ENCODE data around the gene YTHDF1. TPM values are rescaled to one million over a fixed set of nuclear protein-coding genes. Genes with fewer than 3 reads are reported as not detected.
"Not testable (repeated sequence)": the region's sequence is repeated elsewhere in the genome, so short reads cannot be mapped to it uniquely, and the experiment has no call there.

YTHDF1 gene
- total RNA-seq, 2 experiments from 2014 or later = 38.0 to 41.2 TPM

DNA sequence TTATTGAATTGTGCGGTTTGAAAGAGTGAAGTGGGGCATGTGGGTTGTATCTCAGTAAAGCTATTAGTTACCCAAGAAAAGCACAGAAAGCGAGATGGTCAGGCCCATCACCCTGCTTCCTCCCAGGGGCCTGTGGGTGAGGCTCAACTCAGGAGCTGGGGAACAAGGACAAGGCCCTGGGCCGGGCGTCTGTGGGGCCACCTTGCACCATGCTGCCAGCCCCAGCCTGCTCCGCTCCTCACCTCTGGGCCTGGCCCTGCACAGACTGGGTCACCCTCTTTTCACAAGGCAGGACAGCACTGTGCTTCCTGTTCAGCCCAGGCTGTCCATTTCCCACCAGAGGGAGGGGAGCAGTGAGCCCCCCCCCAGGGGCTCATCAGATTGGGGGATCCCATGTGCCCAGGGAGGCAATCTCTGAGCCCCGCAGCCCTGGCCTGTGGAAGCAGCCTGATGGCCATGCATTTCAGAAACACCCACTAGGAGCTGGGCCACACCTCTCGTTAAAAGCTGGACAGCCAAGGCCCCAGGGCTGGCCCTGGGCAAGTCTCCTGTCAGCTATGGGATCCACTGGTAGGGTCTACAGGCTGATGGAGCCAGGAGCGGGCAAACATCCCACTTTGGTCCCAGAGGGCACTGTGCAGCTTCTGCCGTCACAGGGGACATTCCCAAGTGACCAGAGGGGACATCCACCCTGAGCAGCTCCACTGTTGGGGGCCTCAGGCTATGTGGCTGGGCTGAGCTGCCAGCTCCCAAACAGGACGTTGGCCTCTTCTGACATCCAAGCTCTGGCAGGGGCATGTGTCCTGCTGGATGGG, 55.9 kb downstream of the YTHDF1 start:
- no peak overlapping the region for H3K4me3 Mint-ChIP-seq
- no peaks in the 10 kb centered on the region for H3K36me3 Mint-ChIP-seq
- H3K27ac Mint-ChIP-seq = no peak overlapping the region
- H3K9me3 Mint-ChIP-seq = no peaks in the 10 kb centered on the region
- peaks cover 2% of the 10 kb centered on the region for H3K4me1 Mint-ChIP-seq
- POLR2A ChIA-PET = no interaction called here
- no peaks in the 10 kb centered on the region for H3K27me3 Mint-ChIP-seq
- DNase-seq (peak; percentile 12), ATAC-seq (ENCODE audit: low read depth) (no peak)

DNA sequence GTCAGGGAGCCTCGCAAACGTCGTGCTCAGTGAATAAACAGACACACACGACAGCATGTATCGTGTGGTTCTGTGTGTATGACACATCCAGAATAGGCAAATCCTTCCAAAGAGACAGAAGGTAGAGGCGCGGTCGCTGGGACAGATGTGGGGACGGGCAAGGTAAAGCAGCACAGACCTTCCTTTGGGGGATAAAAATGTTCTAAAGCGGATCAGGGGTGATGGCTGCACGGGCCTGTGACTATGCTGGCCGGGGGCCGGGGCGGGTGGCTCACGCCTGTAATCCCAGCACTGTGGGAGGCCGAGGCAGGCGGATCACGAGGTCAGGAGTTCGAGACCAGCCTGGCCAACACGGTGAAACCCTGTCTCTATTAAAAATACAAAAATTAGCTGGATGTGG, 56.7 kb downstream of the YTHDF1 start:
- DNase-seq = peak; percentile 4
- H3K27me3 Mint-ChIP-seq; H3K9me3 Mint-ChIP-seq; POLR2A ChIA-PET; H3K27ac Mint-ChIP-seq; ATAC-seq (ENCODE audit: low read depth); H3K36me3 Mint-ChIP-seq; H3K4me3 Mint-ChIP-seq; H3K4me1 Mint-ChIP-seq: not testable (repeated sequence)

DNA sequence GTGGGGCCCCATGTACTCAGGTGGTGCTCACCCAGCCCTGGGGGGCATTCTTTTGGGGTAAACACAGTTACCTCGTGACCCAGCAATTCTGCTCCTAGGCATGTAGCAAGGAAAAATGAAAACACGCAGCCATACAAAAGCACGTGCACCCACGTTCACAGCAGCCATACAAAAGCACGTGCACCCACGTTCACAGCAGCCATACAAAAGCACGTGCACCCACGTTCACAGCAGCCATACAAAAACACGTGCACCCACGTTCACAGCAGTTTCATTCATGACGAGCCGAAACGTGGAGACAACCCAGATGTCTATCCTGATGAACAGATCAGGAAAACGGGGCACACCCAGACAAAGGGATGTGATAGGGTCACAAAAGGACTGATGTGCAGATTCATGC, 57.1 kb downstream of the YTHDF1 start:
- no peaks in the 10 kb centered on the region for H3K9me3 Mint-ChIP-seq
- H3K27me3 Mint-ChIP-seq = peaks cover 2% of the 10 kb centered on the region
- no peaks in the 10 kb centered on the region for H3K36me3 Mint-ChIP-seq
- POLR2A ChIA-PET = no interaction called here
- DNase-seq (peak; percentile 17), ATAC-seq (ENCODE audit: low read depth) (no peak)
- H3K4me1 Mint-ChIP-seq = peaks cover 2% of the 10 kb centered on the region
- no peak overlapping the region for H3K27ac Mint-ChIP-seq
- H3K4me3 Mint-ChIP-seq = no peak overlapping the region

DNA sequence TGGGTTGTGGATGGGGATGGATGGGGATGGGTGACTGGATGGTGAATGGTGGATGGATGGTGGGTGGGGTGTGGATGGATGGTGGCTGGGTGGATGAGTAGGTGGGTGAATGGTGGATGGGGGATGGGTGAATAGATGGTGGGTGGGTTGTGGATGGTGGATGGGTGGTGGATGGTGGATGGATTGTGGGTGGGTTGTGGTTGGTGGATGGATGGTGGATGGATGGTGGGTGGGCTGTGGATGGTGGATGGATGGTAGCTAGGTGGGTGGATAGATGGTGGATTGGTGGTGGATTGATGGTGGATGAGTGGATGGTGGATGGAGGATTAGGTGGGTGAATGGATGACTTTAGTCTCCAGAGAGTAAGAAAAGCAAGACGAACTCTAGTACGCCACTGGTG, 57.6 kb downstream of the YTHDF1 start:
- Mint-ChIP-seq H3K4me3 (no peak overlapping the region), H3K27me3 (peaks cover 7% of the 10 kb centered on the region), H3K27ac (no peak overlapping the region), H3K36me3 (no peaks in the 10 kb centered on the region), H3K4me1 (peaks cover 2% of the 10 kb centered on the region), H3K9me3 (no peaks in the 10 kb centered on the region)
- POLR2A ChIA-PET = no interaction called here
- DNase-seq = no peak
- ATAC-seq (ENCODE audit: low read depth) = no peak

DNA sequence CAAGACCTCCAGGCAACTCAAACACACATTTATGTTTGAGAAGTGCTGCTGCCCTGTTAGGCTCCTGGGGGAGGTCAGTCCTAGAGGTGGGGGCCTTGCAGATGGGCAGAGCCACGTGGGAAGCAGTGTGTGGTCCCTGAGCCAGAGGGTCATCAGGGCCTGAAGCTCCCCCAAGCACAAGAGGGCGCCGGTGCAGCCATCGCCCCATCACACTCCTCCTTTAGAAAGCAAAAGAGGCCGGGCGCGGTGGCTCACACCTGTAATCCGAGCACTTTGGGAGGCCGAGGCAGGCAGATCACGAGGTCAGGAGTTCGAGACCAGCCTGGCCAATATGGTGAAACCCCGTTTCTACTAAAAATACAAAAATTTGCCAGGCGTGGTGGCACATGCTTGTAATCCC, 58.5 kb downstream of the YTHDF1 start:
- POLR2A ChIA-PET; H3K27ac Mint-ChIP-seq; H3K4me3 Mint-ChIP-seq; H3K27me3 Mint-ChIP-seq; ATAC-seq (ENCODE audit: low read depth); H3K4me1 Mint-ChIP-seq; H3K36me3 Mint-ChIP-seq; H3K9me3 Mint-ChIP-seq: not testable (repeated sequence)
- DNase-seq = peak; percentile 18

DNA sequence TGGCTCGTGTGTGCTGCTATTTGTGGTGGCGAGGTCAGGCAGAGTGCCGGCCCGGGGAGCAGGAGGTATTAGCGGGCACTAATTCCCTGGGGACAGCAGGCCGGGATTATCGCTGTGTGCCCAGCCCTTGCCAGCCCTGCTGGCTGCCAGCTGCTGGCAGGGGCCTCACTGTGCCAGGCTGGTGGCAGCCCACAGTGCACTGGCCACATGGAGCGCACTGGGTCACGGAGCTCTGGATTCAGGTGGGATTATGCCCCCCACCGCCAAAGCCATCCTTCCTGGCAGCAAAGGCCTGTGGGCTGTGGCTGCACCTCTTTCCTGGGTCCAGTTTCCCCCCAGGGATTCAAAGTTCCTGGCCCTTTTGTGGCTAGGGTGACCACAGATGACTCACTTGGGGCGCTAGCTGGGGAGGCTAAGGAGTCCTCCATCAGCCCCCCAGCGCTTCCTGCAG, 59.7 kb downstream of the YTHDF1 start:
- ATAC-seq (ENCODE audit: low read depth) (no peak), DNase-seq (peak; percentile 11)
- no peaks in the 10 kb centered on the region for H3K9me3 Mint-ChIP-seq
- POLR2A ChIA-PET = no interaction called here
- H3K4me3 Mint-ChIP-seq = no peak overlapping the region
- no peaks in the 10 kb centered on the region for H3K36me3 Mint-ChIP-seq
- peaks cover 7% of the 10 kb centered on the region for H3K27me3 Mint-ChIP-seq
- no peaks in the 10 kb centered on the region for H3K4me1 Mint-ChIP-seq
- no peak overlapping the region for H3K27ac Mint-ChIP-seq

DNA sequence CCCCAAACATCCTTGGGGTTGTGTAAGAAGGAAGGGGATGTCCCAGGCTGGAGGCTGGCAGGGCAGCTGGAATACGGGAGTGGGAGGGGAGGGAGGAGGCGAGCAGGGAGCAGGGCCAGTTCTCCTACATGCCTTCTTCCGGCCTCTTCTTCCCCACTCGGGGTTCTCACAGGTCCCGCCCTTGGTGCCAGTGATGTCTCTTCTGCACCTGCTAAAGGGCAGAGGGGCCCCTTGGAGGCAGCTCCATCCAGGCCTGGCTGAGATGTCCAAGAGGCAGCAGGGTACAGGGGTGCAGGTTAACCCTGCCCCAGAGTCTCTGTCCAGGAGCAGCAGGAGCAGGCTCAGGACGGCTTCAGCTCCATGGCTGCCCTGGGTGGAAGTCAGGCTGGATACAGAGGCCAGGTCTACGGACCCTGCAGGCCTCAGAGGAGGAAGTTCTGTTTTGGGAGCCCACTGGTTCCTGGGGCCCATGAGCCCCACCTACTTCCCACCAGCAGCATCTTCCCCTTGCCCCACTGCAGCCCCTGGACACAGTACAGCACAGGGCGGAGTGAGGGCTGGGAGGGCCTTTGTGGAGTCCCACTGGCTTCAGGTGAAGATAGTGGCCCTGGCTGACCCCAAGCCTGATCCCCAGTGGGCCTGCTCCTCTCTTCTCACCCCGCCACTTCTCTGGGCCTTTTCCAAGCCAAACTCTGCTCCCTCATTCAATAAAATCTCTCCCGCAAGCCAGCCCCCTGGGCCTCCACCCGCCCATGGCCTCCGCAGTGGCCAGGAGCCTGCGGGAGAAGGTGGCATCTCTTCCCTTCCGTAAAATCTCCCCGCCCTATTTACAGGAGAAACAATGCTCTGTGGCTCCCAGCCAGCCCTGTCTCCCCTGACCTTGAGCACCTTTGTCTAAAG, 60.4 kb downstream of the YTHDF1 start:
- ATAC-seq (ENCODE audit: low read depth) = no peak
- no peaks in the 10 kb centered on the region for H3K4me1 Mint-ChIP-seq
- no peaks in the 10 kb centered on the region for H3K9me3 Mint-ChIP-seq
- no peak overlapping the region for H3K27ac Mint-ChIP-seq
- no peak overlapping the region for H3K4me3 Mint-ChIP-seq
- DNase-seq = peak; percentile 15
- H3K36me3 Mint-ChIP-seq = no peaks in the 10 kb centered on the region
- H3K27me3 Mint-ChIP-seq = peaks cover 7% of the 10 kb centered on the region
- POLR2A ChIA-PET = no interaction called here

DNA sequence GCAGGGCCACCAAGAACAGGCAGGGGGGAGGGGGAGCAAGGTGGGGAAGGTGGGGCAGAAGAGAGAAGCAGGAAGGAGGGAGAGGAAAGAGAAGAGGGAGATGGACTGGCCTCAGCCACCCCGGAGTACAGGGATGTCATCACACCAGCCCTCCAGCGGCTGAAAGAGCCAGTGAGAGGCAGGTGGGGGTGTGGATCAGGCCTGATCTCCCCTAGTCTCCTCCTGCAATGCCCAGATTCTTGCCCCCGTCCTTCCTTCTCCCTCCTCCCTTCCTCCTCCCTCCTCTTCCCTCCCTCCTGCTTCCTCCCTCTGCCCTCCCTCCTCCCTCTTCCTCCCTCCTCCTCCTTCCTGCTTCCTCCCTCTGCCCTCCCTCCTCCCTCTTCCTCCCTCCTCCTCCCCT, 61.5 kb downstream of the YTHDF1 start:
- Mint-ChIP-seq H3K4me3 (no peak overlapping the region), H3K9me3 (no peaks in the 10 kb centered on the region), H3K36me3 (no peaks in the 10 kb centered on the region), H3K4me1 (no peaks in the 10 kb centered on the region), H3K27me3 (peaks cover 7% of the 10 kb centered on the region), H3K27ac (no peak overlapping the region)
- DNase-seq = peak; percentile 10
- POLR2A ChIA-PET = no interaction called here
- ATAC-seq (ENCODE audit: low read depth) = no peak

DNA sequence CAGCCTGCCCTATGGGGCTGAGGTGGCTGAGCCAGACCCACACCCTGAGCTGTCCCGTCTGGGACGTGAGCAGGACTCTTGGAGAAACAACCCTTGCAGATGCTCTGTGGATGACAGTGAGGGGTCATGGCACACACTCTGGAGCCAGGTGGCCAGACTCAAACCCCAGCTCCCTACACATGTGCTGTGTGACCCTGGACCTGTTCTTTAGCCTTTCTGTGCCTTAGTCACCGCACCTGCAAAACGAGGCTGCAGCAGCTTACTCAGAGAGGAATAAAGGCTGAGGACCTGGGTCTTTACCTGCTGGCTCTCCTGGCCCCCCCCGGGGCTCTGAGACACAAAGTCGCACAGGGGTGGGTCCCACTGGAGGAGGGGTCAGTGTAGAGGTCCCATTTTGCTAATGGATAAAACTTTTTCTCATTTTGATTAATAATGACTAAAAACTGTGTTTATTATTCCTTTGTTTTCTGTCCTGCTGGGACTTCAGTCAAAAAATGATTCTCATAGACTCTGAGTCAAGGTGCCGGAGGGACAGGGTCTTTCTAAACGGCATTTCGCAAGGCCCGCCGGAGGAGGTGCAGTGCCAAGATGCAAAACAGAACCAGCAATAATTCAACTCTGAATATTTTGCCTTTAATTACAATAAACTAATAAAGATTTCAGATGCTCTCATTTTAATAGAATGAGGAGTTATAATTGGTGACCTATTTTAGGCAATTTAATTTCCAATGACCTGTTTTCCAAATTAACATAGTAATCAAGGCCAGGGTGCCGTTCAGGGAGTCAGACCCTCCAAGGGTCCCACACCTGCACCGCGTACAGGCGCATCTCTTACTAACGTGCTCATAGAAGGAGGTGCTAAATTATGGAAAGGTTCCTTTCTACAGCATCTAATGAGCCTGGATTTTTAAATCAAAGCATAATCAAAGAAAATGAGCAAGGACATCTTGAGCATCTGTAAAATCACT, 62.4 kb downstream of the YTHDF1 start:
- Mint-ChIP-seq H3K36me3 (no peaks in the 10 kb centered on the region), H3K9me3 (no peaks in the 10 kb centered on the region), H3K27ac (no peak overlapping the region), H3K27me3 (peaks cover 7% of the 10 kb centered on the region), H3K4me1 (no peaks in the 10 kb centered on the region), H3K4me3 (no peak overlapping the region)
- POLR2A ChIA-PET = no interaction called here
- ATAC-seq (ENCODE audit: low read depth) = no peak
- DNase-seq = peak; percentile 12

DNA sequence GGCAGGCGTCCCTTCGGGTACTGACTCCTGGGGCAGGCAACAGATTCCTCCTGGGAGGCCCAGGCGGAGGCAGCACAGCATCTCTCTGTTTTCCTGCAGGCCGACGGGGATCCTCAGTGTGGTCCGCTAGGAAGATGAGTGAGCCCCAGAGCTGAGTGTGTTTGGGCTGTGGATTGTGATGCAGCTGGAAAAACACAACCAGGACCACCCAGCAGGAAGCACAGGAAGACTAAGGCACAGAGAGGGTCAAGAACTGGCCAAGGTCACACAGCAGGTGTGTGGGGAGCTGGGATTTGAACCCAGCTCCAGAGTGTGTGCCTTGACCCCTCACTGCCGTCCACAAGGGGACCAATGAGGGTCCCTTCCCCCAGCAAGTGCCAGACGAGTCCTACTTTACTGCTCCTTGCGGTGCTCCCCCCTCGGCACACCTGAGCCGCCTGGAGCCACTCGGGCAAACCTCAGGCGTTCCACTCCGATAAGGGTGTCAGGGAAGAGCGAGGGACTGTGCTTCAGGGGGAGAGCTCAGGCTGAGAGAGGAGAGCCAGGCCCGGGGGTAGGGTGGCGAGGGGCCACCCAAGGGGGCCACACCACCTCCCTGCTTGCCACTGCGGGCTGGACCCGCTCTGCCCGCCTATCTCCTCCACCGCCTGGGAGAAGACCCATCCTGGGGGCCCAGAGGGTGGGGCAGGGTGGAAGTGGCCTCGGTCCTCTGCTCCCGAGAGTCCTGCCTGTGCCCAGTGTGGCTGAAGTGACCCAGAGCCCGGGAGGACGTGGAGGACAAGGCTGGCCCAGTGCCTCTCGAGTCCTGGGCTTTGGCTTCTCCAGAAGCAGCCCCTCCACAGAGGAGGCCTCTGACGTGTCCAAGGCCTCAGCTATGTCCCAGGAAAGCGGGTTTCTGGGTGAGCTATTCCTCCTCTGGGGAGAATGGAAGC, 63.3 kb downstream of the YTHDF1 start:
- peaks cover 11% of the 10 kb centered on the region for H3K27me3 Mint-ChIP-seq
- peak; percentile 19 for DNase-seq
- POLR2A ChIA-PET = no interaction called here
- no peak overlapping the region for H3K27ac Mint-ChIP-seq
- no peak overlapping the region for H3K4me3 Mint-ChIP-seq
- H3K36me3 Mint-ChIP-seq = no peaks in the 10 kb centered on the region
- H3K4me1 Mint-ChIP-seq = no peaks in the 10 kb centered on the region
- no peak for ATAC-seq (ENCODE audit: low read depth)
- H3K9me3 Mint-ChIP-seq = peaks cover 3% of the 10 kb centered on the region

DNA sequence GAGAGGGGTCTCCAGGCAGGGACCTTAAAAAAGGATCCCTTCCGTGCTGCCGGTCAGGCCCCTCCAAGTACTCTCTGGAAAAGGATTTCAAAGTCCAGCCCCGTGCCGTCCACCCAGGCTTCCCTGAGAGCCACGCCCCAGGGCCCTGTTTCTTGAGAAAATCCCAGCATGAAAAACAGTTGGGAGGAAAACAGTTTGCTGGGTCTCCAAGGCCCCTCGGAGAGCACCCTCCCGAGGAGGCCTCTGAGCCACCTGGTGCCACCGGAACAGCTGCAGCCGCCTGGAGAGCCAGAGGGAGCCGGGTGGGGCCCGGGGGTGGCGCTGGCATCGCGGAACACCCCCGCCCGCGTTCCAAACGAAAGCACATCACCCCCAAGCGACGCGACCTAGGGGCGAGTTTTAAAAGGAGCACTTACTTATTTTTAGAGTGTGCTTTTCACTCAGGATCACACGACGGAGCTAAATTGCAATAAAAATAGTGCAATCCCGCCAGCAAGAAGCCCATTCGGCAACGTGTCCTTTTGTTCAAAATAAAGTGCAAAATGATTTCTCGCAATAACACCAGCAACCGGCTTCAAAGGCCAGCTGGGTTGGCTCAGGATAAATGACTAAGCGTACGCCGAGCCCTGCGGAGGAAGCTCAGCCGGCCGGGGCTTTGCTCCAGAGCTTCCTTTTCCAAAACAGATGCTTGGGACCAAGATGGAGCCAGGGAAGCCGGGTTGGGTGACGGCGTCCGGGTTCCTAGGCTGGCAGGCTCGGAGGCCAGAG, 64.2 kb downstream of the YTHDF1 start:
- no peak overlapping the region for H3K4me3 Mint-ChIP-seq
- H3K27me3 Mint-ChIP-seq = peaks cover 14% of the 10 kb centered on the region
- ATAC-seq (ENCODE audit: low read depth) (no peak), DNase-seq (peak; percentile 6)
- H3K27ac Mint-ChIP-seq = no peak overlapping the region
- H3K4me1 Mint-ChIP-seq = no peaks in the 10 kb centered on the region
- peaks cover 5% of the 10 kb centered on the region for H3K9me3 Mint-ChIP-seq
- no peaks in the 10 kb centered on the region for H3K36me3 Mint-ChIP-seq
- POLR2A ChIA-PET = no interaction called here

Measured in activated naive CD8-positive, alpha-beta T cell treated with anti-CD3 and anti-CD28 coated beads, Interleukin-2, amount 10 ng/mL, durations not matched to agents 7 days and 5 days (primary cell).